HG03520 (cell line): ENCODE measurements around the gene OLR1.
"Not testable (repeated sequence)": the region's sequence is repeated elsewhere in the genome, so short reads cannot be mapped to it uniquely, and the experiment has no call there.

Experiments used
- ATAC-seq: cut with Tn5 transposase; IDR thresholded peaks from one replicate; pipeline ENCODE4 v1.9.1; 2021; ENCODE audit warnings: mild to moderate bottlenecking, moderate library complexity; ENCODE audit not compliant: unreplicated experiment

Gene OLR1

GRCh38 chr12:10171973-10172728 is at the start of gene OLR1:
Gene OLR1 (minus strand): TSS chr12:10172132. CDS start chr12:10172077, 55 bp downstream.
- no peak for ATAC-seq

GRCh38 chr12:10220398-10221077 is 48.6 kb upstream of the OLR1 start:
- no peak for ATAC-seq

- ATAC-seq, result no peak
Observed at GRCh38 chr12:10218021-10218420, 46.1 kb upstream of the OLR1 start.

- not testable (repeated sequence) for ATAC-seq
Observed at GRCh38 chr12:10215946-10216345, 44.0 kb upstream of the OLR1 start.

GRCh38 chr12:10215436-10215835 is 43.5 kb upstream of the OLR1 start:
- ATAC-seq, result no peak

- ATAC-seq, result no peak
Observed at GRCh38 chr12:10214895-10215267, 42.9 kb upstream of the OLR1 start.

GRCh38 chr12:10214136-10214894 is 42.4 kb upstream of the OLR1 start:
- ATAC-seq, result no peak

- no peak for ATAC-seq
Observed at GRCh38 chr12:10213168-10214135, 41.5 kb upstream of the OLR1 start.

GRCh38 chr12:10212739-10213131 is 40.8 kb upstream of the OLR1 start, which contains the start of gene GABARAPL1:
Gene GABARAPL1 (plus strand): TSS chr12:10212877. CDS start chr12:10213130, 253 bp downstream.
- peak; percentile 70 for ATAC-seq

GRCh38 chr12:10211940-10212738 is 40.2 kb upstream of the OLR1 start:
- ATAC-seq, result peak; percentile 55

GRCh38 chr12:10211101-10211939 is 39.4 kb upstream of the OLR1 start:
- ATAC-seq, result no peak

- no peak for ATAC-seq
Observed at GRCh38 chr12:10210225-10210624, 38.3 kb upstream of the OLR1 start.

GRCh38 chr12:10207136-10207535 is 35.2 kb upstream of the OLR1 start:
- no peak for ATAC-seq

- no peak for ATAC-seq
Observed at GRCh38 chr12:10205220-10205807, 33.4 kb upstream of the OLR1 start.

GRCh38 chr12:10204495-10204894 is 32.6 kb upstream of the OLR1 start:
- ATAC-seq, result not testable (repeated sequence)

- ATAC-seq, result no peak
Observed at GRCh38 chr12:10197879-10198278, 25.9 kb upstream of the OLR1 start.

- peak; percentile 60 for ATAC-seq
Observed at GRCh38 chr12:10196210-10196609, 24.3 kb upstream of the OLR1 start.

- ATAC-seq, result no peak
Observed at GRCh38 chr12:10194160-10194670, 22.3 kb upstream of the OLR1 start.
